ENCODE data around the gene CCDC90B. TPM values are rescaled to one million over a fixed set of nuclear protein-coding genes. Genes with fewer than 3 reads are reported as not detected.

The CCDC90B gene
- total and polyA plus RNA-seq, 2 donors (not counting 1 experiment from before 2014, with no cell fraction given), result 66.2 to 109 TPM

DNA sequence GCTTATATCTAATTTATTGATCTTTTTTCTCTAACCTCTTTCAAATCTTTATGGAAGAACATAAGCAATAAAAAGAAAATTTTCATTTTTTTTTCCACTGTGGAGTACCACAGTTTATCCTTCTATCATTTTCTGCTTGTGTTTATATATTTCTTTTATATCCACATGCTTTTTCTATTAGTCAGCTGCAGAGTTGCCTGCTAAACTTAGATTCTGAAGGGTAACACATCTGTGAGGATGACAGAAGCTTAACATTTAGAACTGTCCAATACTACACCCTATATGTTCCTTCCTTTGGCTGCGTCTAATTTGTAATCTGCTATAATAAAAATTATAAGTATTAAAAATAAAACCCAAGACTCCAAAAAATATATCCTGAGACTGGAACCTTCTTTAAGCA is 20.8 kb downstream of the CCDC90B start:
- no peak overlapping the region for H3K4me3 ChIP-seq (replicated peaks in 1 of 4; ENCODE audit: control extremely low read depth in 1 of 4, insufficient read depth in 1 of 4, low read depth in 3 of 4, low read length in 4 of 4)
- TF ChIP-seq, protein P1, sequence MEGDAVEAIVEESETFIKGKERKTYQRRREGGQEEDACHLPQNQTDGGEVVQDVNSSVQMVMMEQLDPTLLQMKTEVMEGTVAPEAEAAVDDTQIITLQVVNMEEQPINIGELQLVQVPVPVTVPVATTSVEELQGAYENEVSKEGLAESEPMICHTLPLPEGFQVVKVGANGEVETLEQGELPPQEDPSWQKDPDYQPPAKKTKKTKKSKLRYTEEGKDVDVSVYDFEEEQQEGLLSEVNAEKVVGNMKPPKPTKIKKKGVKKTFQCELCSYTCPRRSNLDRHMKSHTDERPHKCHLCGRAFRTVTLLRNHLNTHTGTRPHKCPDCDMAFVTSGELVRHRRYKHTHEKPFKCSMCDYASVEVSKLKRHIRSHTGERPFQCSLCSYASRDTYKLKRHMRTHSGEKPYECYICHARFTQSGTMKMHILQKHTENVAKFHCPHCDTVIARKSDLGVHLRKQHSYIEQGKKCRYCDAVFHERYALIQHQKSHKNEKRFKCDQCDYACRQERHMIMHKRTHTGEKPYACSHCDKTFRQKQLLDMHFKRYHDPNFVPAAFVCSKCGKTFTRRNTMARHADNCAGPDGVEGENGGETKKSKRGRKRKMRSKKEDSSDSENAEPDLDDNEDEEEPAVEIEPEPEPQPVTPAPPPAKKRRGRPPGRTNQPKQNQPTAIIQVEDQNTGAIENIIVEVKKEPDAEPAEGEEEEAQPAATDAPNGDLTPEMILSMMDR (conservative IDR thresholded peaks at IDR 0.05 in 1 of 2, IDR thresholded peaks at IDR 0.05 in 1 of 2; ENCODE audit: low read depth in 1 of 2, low read length in 2 of 2), result no peak
- no peak for TF ChIP-seq EZH2 (IDR thresholded peaks at IDR 0.05; ENCODE audit: low read length, missing control alignments)

DNA sequence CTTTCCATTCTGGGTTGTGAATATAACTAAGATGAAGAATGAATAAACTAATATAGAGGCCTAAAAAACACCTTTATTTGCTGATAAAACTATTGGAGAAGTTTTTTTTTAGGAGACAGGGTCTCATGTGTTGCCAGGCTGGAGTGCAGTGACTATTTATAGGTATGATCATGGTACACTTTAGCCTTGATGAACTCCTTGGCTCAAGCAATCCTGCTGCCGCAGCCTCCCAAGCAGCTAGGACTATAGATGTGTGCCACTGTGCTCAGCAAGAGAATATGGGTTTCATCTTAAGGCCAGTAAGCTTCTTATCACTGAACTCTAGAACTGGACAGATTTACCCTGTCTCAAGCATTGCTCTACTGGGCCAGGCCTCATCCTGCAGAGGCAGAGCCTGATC is 26.6 kb downstream of the CCDC90B start:
- Histone ChIP-seq H4K20me1 (ENCODE audit: control insufficient read depth, extremely low read depth, insufficient read depth, low read length) (no peaks in the 10 kb centered on the region), H3K4me2 (ENCODE audit: extremely low read depth, insufficient read depth, low read length) (no peak overlapping the region), H3K27me3 (ENCODE audit: control insufficient read depth, insufficient read depth, low read length) (no peaks in the 10 kb centered on the region), H3K9me3 (ENCODE audit: control insufficient read depth, insufficient read depth, low read depth, low read length) (no peaks in the 10 kb centered on the region), H3K4me1 (ENCODE audit: control insufficient read depth, extremely low read depth, insufficient read depth, low read length) (peaks cover 6% of the 10 kb centered on the region), H3K79me2 (ENCODE audit: control insufficient read depth, insufficient read depth, low read length) (no peaks in the 10 kb centered on the region), H2AFZ (ENCODE audit: low read length) (no peak overlapping the region), H3K9ac (ENCODE audit: insufficient read depth, low read length) (no peak overlapping the region), H3K27ac (ENCODE audit: insufficient read depth, low read length) (no peak overlapping the region), H3K4me3 (replicated peaks in 1 of 4; ENCODE audit: control extremely low read depth in 1 of 4, insufficient read depth in 1 of 4, low read depth in 3 of 4, low read length in 4 of 4) (no peak overlapping the region), H3K36me3 (ENCODE audit: control insufficient read depth, insufficient read depth, low read length) (peaks cover 3% of the 10 kb centered on the region)
- DNase-seq (ENCODE audit: low read depth in 2 of 2), result no peak
- TF ChIP-seq, protein P1 (conservative IDR thresholded peaks at IDR 0.05 in 1 of 2, IDR thresholded peaks at IDR 0.05 in 1 of 2; ENCODE audit: low read depth in 1 of 2, low read length in 2 of 2), result no peak
- TF ChIP-seq EZH2 (IDR thresholded peaks at IDR 0.05; ENCODE audit: low read length, missing control alignments), result no peak

More for the DNA sequence above, 20.8 kb downstream of the CCDC90B start:
- no peaks in the 10 kb centered on the region for H3K27me3 ChIP-seq (ENCODE audit: control insufficient read depth, insufficient read depth, low read length)
- no peak overlapping the region for H2AFZ ChIP-seq (ENCODE audit: low read length)
- DNase-seq (ENCODE audit: low read depth in 2 of 2), result peak in 1 of 2 donors; percentile 41
- H4K20me1 ChIP-seq (ENCODE audit: control insufficient read depth, extremely low read depth, insufficient read depth, low read length), result no peaks in the 10 kb centered on the region
- H3K36me3 ChIP-seq (ENCODE audit: control insufficient read depth, insufficient read depth, low read length), result peaks cover 3% of the 10 kb centered on the region
- H3K4me2 ChIP-seq (ENCODE audit: extremely low read depth, insufficient read depth, low read length), result no peak overlapping the region
- no peak overlapping the region for H3K27ac ChIP-seq (ENCODE audit: insufficient read depth, low read length)
- no peaks in the 10 kb centered on the region for H3K4me1 ChIP-seq (ENCODE audit: control insufficient read depth, extremely low read depth, insufficient read depth, low read length)
- H3K9me3 ChIP-seq (ENCODE audit: control insufficient read depth, insufficient read depth, low read depth, low read length), result no peaks in the 10 kb centered on the region
- H3K9ac ChIP-seq (ENCODE audit: insufficient read depth, low read length), result no peak overlapping the region
- no peaks in the 10 kb centered on the region for H3K79me2 ChIP-seq (ENCODE audit: control insufficient read depth, insufficient read depth, low read length)

DNA sequence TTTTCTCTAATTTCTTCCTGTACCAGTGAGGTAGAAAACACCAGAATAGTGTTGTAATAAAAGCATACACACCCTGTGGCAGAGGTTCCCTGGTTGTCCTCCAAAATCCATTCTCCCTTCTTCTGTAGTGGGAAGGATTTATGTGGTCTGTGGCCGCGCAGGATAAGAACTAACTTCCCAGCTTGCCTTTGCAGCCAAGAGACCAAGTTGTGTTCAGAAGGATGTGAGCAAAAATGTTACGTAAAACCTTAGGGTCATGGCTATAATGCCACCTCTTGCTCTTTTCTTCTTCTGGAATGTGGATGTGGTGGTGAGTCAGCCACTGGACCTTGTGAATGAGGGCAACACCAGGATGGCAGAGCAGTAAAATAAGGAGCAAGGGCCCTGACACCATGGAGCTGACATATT is 28.4 kb downstream of the CCDC90B start:
- peak overlapping the region; percentile 29 for H3K4me2 ChIP-seq (ENCODE audit: extremely low read depth, insufficient read depth, low read length)
- peak; percentile 91 to 94 for DNase-seq (ENCODE audit: low read depth in 2 of 2)
- no peak overlapping the region for H3K27ac ChIP-seq (ENCODE audit: insufficient read depth, low read length)
- H3K27me3 ChIP-seq (ENCODE audit: control insufficient read depth, insufficient read depth, low read length), result no peaks in the 10 kb centered on the region
- TF ChIP-seq, protein P1 (conservative IDR thresholded peaks at IDR 0.05 in 1 of 2, IDR thresholded peaks at IDR 0.05 in 1 of 2; ENCODE audit: low read depth in 1 of 2, low read length in 2 of 2), result no peak
- TF ChIP-seq EZH2 (IDR thresholded peaks at IDR 0.05; ENCODE audit: low read length, missing control alignments), result no peak
- no peaks in the 10 kb centered on the region for H4K20me1 ChIP-seq (ENCODE audit: control insufficient read depth, extremely low read depth, insufficient read depth, low read length)
- no peak overlapping the region for H3K9ac ChIP-seq (ENCODE audit: insufficient read depth, low read length)
- H2AFZ ChIP-seq (ENCODE audit: low read length), result no peak overlapping the region
- H3K36me3 ChIP-seq (ENCODE audit: control insufficient read depth, insufficient read depth, low read length), result peaks cover 3% of the 10 kb centered on the region
- H3K4me1 ChIP-seq (ENCODE audit: control insufficient read depth, extremely low read depth, insufficient read depth, low read length), result peaks cover 6% of the 10 kb centered on the region
- H3K4me3 ChIP-seq (replicated peaks in 1 of 4; ENCODE audit: control extremely low read depth in 1 of 4, insufficient read depth in 1 of 4, low read depth in 3 of 4, low read length in 4 of 4), result no peak overlapping the region
- no peaks in the 10 kb centered on the region for H3K79me2 ChIP-seq (ENCODE audit: control insufficient read depth, insufficient read depth, low read length)
- H3K9me3 ChIP-seq (ENCODE audit: control insufficient read depth, insufficient read depth, low read depth, low read length), result no peaks in the 10 kb centered on the region
